ENCODE data around the gene SH3BGRL2.

GRCh38 chr6:79656134-79656533 lies 25.0 kb downstream of the SH3BGRL2 start:
- TF ChIP-seq CTCF (IDR thresholded peaks at IDR 0.05), result no peak
- no peak for TF ChIP-seq POLR2A (IDR thresholded peaks at IDR 0.05)
